Femur (tissue), 1 donor: ENCODE results near the gene ZBTB7A.

Experiments used
- DNase-seq: peaks from one replicate; pipeline ENCODE4 v3.0.0-alpha.2; 2017

The ZBTB7A gene

DNA sequence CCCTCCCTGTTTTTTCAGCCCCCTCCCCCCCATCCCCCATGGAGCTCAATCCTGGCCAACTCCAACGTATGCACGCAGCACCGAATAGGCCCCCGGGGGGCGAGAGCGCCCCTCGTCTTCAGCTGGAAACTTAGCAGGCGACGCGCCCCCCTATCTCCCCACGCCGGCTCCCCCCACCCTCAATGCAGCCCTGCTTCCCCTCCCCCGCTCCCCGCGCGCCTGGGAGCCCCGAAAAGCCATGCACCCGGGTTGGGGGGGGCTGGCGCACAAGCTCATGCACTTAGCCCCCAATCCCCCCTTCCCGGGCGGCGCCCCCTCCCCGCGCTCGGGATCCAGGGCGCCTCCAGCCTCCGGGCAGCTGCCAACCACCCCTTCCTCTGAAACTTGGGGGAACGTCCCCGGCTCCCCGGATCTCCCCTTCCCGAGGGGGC is 508 bp downstream of the ZBTB7A start:
- DNase-seq, result no peak

DNA sequence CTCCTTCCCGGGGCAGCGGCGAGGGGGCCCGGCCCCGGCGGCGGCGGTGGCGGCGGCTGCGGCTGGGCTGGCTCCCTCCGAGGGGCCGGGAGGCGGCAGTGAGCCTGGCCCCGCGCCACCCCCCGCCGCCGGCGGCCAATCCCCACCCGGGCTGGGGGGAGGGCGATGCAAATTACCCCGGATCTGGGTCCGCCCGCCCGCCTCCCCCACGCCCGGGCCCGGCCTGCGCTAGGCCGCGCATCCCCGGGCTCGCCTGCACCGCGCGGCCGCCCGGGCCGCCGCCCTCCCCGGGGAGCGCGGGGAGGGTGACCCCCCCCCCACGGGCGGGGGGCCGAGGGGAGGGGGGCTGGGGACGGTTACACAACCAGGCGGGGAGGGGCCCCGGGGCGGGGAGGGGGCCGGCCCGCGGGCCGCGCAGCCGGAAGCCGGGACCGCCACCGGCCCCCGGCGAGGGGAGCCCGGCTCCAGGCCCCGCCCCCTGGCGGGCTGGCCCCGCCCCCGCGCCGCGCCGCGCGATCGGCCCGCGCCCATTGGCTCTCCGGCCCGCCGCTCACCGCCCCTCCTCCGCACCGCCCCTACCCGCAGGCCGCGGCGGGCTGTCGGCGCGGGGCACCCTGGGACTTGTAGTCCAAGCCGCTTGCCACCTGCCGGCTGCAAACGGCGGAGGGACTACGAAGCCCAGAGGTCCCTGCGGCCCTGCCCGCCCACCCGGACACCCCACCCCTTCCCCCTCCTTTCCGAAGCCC is 1.1 kb downstream of the ZBTB7A start:
- DNase-seq, result peak; percentile 98

DNA sequence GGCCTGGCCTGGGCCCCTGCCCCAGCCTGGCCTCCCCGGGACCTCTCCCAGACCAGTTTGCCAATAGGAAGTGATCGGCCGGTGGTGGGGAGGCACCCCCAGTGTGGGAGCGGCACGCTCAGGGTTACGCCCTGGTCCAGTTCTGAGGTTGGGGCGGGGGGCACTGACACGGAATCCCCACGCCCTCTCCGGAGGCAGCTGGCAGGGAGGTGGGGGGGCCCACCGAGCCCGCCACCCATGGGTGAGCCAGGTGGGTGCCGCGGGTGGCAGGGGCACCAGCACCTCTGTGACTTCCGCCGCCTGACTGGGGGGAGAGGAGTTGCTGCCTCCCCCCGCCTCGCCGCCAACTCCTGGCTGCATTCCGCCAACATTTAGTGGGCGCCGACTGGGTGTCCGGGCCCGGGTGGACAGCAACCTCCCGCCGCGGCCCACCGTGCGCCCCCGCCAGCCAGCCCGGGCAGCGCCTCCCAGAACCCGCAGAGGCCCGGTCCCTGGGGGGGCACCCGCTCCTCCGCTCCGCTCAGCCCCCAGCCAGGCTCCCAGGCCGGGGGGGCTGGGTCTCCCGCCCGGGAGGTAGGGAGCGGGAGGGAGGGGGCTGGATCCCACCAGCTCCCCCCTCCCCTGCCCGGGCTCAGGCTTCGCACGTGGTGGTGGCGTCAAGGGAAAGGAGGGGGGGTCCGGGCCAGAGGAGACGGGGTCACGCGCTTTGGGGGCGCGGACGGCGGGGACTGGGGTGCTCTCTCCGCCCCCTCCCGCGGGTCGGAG is 2.0 kb downstream of the ZBTB7A start:
- DNase-seq, result peak; percentile 71

DNA sequence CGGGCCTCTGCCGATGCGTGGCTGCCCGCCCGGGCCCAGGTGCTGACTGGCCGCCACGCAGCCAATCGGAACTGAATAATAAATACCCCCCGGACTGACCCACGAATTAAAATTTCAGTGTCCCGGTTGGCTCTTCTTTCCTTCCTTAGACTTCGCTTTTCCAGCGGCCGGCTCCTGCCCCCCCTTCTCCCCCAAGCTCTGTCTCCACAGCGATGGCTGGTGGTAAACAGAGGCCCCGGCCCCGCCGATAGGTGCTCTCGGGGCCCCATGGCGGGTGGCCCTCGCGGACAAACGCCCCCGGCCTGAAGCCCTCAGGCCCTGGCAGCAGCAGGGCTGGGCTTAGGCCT is 2.6 kb downstream of the ZBTB7A start:
- no peak for DNase-seq

DNA sequence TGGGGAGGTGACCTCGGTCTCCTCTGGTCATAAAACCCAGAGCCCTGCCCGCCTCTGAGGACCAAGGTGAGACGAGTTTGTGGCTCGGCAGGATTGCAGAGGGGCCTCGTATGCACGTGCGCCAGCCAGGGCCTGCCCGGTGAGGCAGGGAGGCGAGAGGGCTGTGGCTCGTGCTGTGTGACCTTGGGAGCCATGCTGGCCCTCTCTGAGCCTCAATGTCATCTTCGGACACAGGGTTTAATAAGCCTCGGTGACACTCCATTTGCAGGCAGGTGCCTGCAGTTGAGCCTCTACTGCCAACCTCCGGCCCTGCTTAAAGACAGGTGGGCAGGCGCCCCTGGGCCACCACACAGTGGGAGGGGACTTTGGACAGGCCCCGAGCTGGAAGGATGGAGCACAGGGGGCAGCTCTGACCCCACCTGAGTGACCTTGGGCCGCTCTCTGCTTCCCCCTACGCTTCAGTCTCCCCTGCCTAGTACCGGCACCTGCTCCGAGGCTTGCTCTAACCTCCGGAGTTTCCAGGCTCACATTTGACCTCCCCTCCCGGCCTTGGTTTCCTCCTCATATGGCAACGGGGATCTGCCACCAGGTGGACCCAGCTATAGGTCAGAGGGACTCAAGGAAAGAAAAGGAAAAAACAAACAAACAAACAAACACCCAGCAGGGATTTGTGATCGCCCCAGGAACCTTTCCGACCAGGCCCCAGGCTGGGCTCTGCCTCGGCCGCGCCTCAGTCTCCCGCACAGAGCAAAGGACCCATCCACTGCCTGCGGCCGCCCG is 3.1 kb downstream of the ZBTB7A start:
- DNase-seq, result no peak

DNA sequence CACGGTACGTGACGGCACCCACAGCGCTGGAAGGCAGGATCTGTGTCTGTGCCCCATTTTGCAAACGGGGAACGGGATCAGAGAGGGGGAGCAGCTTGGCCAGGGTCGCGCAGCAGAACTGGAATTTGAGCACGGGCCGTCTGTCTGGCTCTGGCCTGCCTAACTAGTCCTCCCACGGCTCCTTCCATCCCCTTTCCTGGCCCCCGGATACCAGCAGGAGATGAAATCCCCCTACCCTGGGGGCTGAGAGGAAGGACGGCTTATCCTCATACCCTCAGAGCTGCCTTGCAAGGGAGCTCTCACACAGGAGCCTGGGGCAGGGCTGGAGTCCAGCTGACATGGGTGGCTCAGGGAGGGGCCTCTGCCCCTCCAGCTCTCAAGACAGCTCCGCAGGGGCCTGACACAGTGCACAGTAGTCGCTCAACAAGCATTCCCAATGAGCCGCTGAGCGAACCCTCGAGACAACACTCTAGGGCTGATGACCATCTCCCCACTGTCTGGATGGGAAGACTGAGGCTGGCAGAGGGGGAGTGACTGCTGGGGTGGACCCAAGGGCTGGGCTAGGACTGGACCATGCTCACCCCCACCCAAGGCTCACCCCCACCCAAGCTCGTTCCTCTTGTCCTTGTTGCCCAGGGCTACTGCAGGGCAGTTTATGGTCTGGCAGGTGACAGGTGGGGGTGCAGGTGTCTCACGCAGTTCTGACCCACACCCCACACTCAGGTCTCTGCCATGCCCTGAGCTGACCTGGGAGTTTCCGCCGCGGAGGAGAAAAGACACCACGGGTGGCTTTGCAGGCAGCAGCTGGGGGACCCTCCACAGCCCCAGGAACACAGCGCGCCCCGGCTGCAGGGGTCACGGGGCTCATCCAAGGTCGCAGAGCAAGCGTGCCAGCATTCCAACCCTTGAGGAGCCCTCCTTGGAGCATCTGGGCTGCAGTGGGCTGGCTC is 4.0 kb downstream of the ZBTB7A start:
- no peak for DNase-seq

DNA sequence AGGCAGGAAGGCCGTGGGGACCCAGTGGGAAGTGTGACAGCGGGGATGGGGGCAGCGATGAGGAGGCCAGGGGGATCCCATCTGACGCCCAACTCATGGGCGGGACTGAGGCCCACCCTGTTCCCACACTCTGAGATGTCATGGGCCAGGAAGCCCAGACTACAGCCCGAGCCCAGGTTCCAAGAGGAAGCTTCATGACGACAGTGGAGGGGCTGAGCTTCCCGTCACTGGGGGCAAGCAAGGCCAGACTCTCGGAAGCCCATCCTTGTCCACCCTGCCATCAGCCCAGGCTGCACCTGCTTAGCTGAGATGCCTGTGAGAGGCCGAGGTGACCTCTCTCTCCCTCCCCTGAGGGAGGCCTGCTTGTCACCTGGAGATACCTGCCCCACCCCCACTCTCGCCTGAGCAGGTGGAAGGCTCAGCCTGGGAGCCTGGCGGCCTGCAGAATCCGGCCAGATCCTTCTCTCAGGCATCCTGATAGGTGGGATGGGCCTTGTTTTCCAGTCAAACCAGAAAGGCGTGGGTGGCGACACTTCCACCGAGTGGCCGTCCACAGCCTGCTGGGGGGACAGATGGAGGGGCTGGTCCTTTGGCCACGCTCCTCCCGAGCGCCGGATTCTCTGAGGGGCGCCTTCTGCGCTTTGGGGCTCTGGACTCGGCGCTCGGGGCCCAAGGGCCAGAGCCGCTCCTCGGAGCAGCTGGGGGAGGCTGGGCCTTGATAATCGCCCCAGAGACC is 4.8 kb downstream of the ZBTB7A start:
- DNase-seq, result peak; percentile 22

DNA sequence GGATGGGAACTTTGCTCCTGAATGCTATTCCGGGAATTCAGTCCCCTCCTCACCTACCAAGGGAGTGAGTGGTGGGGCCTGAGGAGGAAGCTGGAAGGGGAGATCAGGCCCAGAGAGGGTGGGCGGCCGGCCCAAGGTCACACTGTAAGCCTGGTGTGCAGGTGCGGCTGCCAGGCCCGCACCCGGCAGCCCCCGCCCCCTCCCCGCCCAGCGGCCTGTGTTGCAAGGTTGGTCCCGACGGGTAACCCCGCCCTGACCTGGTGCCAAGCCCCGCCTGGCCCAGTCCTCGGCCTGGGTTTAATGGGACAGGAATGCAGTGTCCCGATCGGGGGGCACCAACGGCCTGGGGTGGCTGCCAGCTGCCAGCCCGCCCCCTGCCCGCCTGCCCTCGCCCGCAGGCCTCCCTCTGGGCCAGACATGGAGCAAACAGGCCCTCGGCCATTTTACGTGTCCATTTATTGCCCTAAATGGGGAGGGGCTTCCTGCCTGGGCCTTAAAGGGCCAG is 5.5 kb downstream of the ZBTB7A start:
- no peak for DNase-seq

DNA sequence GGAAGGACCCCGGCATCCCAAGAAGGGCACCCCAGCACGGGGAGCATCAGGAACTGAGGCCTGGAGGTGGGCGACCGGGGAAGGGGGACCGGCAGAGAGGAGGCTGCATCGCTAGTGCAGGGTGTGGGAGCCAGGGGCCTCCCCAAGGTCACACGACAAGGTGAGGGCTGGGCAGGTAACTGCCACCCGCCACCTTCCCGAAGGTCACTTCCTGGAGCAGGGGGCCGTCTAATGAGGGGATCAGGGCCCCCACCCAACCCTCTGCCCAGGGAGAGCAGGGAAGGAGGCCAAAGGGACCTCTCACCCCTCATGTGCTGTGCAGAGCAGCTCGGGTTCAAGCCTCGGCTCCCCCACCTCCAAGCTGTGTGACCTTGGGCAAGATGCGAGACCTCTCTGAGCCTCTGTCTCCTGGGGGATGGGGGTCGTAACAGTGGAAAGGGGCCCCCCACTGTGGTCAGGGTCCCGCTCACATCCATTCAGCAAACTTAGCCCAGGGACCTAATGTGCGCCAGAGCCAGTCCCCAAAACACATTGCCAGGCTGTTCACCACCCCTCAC is 6.0 kb downstream of the ZBTB7A start:
- no peak for DNase-seq

DNA sequence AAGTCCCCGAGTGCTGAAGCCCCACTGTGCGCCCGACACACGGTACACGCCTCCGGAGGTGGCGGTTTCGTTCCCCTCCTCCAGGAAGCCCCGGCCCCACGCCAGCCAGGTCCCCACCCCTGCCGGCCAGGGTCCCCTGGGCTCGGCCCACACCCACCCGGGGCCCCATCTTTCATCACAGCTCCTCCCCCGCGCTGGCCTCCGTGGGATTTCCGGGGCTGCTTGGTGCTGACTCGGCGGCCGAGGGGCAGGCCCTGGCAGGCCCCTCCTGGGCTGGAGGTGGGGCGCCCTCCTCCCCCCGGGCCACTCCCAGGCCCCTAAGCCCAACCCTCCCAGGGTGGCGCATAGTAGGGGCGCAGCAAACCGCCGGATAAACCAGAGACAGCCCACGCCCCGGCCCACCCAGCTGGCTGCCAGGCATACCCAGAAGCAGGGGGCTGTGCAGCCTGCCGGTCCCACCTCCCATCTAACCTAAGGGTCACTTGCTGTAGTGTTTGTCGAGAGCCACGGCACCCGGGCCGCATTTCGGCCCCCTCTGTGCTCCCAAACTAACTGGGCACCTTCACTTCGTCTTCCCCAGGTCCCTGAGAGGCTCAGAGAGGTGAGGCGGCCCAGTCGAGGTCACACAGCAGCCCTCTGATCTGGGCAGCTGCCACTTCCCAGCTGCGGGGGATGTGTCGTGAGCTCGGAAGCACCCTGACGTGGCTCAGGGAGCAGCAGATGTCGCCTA is 6.6 kb downstream of the ZBTB7A start:
- peak; percentile 56 for DNase-seq

DNA sequence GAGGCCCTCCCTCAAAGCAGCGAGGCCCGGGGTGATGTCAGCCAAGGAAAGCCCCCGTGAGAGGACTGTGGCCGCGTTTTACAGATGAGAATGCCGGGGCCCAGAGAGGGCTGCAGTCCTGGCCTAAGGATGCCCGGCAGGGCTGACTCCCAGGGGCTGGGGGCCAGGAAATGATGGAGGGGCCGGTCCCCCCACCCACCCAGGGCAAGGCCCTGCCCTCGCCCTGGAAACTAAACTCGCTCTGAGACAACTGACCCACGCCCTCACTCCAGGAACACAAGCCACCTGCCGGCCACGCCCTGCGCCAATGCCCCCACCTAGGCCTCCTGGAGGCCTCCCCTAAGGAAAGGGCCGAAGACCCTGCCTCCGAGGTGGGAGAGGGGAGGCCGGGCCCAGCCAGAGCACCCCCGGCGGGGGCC is 7.2 kb downstream of the ZBTB7A start:
- DNase-seq, result peak; percentile 32

DNA sequence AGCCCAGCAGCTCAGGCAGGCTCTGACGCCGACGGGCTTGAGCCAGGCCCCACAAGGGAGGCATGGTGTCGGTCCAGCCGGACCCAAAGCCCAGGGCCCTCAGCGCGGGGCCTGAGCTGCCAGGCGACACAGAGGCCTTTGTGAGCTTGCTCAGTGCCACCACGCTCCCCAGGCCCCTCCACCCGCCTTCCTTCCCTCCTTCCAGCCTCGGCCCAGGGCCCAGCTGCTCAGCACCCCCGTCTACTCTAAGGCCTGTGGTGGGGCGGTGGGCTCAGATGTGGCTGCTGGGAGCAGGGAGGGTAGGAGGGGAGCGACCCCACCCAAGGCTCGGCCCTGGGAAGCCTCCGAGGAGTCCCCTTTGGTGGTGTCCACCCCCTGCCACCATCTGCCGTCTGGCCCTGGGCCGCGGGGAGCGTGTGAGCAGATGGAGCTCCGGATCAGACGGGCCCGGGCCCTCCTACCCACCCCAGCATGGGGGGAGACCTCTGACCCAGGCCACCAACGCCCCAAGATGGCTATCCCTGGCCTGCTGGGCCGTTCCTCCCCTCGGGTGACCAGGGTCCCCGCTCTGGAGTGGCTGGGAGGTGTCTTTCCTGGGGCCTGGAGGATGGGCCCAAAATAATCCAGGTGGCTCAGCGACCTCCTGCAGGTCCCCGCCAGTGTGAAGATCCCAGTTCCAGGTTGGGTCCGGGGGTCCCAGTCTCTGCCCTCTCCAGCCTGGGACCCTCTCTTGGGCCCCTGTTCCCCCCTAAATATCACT is 7.8 kb downstream of the ZBTB7A start:
- peak; percentile 41 for DNase-seq

DNA sequence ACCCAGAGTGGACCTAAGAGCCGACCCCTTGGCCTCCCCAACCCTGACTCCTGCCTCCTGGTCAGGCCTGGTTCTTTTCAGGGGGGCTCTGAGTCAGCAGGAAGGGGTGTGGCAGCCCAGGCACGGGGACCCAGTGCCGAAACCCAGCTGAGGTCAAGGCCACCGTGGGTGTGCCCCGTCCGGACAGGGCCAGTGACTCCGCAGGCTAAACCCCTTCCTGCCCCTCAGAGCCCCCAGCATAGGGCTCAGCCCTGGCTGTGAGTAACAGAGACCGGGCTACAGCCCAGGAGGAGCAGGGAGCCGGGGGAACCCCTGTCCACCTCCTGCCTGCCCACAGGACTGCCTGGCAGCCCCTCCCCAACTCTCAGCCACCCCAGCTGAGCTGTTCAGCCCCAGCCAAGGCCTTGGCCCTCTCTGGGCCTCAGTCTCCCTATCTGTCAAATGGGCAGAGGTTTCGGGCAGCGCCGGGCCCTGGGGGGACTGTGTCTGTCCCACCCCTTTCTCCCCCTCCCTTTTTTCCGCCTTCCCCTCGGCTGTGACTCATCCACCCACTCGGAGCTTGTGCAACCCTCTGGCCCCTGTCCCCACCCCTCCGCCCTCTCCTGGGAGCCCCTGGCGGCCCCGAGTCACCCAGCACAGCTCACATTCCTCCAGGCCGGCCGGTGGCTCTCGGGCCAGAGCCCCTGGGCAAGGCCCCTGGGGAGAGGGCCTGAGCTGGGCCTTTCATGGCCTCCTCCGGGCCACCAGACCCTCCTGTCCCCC is 8.6 kb downstream of the ZBTB7A start:
- peak; percentile 69 for DNase-seq

DNA sequence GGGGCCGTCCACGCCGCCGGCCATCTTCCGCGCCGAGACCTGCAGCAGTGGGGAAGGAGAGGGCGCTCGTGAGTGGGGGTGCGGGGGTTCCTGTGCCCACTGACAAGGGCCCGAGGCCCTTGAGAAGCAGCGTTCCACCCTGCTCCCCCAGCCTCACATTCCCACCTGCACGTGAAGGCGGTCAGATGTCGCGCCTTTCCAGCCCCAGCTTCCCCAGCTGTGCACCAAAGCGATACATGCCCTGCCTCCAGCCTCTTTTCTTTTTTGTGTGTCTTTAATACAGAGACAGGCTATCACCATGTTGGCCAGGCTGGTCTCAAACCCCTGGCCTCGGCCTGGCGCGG is 11.5 kb downstream of the ZBTB7A start:
- DNase-seq, result no peak

DNA sequence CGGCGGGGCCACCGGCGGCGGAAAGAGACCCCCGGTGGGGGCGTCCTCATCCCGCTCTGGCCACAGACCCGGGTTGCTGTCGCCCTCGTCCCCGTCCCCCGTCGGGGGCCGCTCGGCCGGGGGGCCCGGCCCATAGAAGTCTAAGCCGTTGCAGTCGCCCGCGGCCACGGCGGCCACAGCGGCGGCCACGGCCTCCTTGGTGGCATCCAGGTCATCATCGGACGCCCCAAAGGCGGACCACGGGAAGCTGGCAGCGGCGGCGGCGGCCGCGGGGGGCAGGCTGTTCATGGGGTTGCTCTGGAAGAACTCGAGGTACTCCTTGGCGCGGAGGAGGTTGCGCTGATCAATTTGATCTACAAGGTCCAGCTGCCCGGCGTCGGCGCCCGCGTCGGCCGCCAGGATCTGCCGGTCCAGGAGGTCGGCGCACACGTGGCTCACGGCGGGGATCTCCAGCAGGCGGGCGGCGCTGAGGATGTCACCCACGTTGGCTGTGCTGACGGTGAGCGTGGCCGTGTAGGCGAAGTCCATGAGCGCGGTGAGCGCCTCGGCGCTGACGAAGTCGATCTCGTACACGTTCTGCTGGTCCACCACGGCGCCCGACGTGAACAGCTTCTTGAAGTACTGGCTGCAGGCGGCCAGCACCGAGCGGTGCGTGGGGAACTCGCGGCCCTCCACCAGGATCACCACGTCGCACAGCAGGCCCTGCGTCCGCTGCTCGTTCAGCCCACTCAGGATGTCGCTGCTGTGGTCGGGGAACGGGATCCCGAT is 12.1 kb downstream of the ZBTB7A start:
- DNase-seq, result peak; percentile 18

DNA sequence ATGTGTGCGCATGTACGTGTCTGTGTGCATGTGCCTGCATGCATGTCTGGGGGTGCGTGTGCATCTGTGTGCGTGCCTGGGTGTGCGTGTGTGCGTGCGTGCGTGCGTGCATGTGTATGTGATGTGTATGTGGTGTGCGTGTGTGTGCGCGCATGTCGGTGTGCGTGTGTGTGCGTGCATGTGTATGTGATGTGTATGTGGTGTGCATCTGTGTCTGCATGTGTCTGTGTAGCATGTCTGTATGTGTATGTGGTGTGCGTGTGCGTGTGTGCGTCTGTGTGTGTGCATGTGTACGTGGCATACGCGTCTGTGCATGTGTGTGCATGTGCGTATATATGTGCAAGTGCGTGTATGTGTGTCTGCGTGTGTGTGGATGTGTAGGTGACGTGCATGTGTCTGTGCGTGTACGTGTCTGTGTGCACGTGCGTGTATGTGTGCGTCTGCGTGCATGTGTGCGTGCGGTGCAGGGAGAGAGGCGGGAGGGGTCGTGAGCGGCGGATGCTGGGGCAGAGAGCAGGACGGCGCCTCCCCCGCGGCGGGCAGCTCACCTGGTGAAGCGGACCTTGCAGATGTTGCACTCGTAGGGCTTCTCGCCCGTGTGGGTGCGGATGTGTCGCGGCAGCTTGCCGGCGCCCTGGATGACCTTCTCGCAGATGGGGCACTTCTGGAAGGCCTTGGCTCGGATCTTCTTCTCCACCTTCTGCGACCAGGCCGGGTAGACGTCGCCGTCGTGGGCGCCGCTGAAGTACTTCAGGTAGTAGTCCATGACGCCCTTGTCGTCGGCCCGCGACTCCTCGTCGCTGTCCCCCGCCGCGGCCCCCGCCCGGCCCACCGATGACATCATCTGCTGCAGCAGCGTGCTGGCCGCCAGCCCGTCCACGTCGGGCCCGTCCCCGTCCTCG is 13.0 kb downstream of the ZBTB7A start:
- DNase-seq, result peak; percentile 15

DNA sequence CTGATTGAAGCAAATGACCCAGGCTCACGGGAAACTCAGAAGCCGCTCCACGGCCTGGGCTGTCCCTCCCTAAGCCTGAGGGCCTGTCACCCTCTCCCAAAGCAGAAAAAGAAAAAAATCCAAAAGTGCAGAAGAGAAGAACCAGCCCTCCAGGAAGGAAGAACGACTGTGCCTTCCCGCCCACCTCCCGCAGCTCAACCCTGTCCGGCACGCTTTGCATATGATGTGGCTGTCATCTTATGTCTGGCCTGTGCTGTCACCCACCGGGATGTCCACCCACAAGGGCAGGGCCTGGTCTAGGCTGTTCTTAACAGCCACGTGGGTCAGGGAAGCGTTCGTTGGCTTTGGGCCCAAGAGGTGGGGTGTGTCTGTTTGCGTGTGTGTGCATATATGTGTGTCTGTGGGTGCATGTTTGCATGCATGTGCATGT is 13.7 kb downstream of the ZBTB7A start:
- DNase-seq, result peak; percentile 24
